Endothelial cell of umbilical vein (primary cell): Measurements from ENCODE around the gene PCDHGB2. TPM values are rescaled to one million over a fixed set of nuclear protein-coding genes. Genes with fewer than 3 reads are reported as not detected.

Experiments used
- BruUV-seq: library from RNA; stranded (reverse); fragments of 400-500 nt; replicated peaks from 2 replicates; lab custom pipeline; 2021; lab: Mats Ljungman, UMichigan
- CTCF ChIA-PET: fragments of 300-600, 350-600 bp; sonication (Branson Sonifier 250); formaldehyde crosslinking; loops from one replicate; lab custom pipeline; 2021; ENCODE audit warnings: antibody characterized with exemption, inconsistent platforms; lab: Charles Lee
- POLR2A ChIA-PET: fragments of 300-600, 350-600 bp; sonication (Branson Sonifier 250); formaldehyde crosslinking; loops from one replicate; lab custom pipeline; 2021; ENCODE audit warnings: antibody characterized with exemption, inconsistent platforms; lab: Charles Lee
- DNase-seq: peaks from one replicate; pipeline ENCODE4 v3.0.0-alpha.2; 2011; ENCODE audit warnings: low read depth, low spot score
- FAIRE-seq: peaks from 2 replicates; lab custom pipeline; 2011; peaks lifted over from hg19 to GRCh38; lab: Jason Lieb, UNC
- H2AFZ ChIP-seq: 2 replicates; pipeline ENCODE4 v1.6.0; 2012; ENCODE audit warnings: low read depth, low read length, control low read depth, inconsistent platforms
- H3K27ac ChIP-seq: 2 replicates; pipeline ENCODE4 v1.5.1; 2011; ENCODE audit warnings: low read depth, mild to moderate bottlenecking, control low read depth, low read length, moderate library complexity; ENCODE audit not compliant: insufficient read depth
- H3K27me3 ChIP-seq, 2 experiments: 2 replicates each; pipeline versions ENCODE4 v1.6.0 to v1.6.1; 2011; ENCODE audit warnings: low read length in 2 of 2, mixed read lengths in 1 of 2; ENCODE audit not compliant: control insufficient read depth in 2 of 2, insufficient read depth in 2 of 2
- H3K36me3 ChIP-seq, 2 experiments: 2 replicates in 1 of 2; 3 replicates in 1 of 2; pipeline ENCODE4 v1.5.1; 2011; ENCODE audit warnings: low read length in 2 of 2, mild to moderate bottlenecking in 1 of 2, moderate library complexity in 1 of 2; ENCODE audit not compliant: control insufficient read depth in 2 of 2, insufficient read depth in 2 of 2; ENCODE audit errors: extremely low read depth in 1 of 2
- H3K4me1 ChIP-seq: 3 replicates; pipeline ENCODE4 v1.5.1; 2011; ENCODE audit warnings: mild to moderate bottlenecking, low read length; ENCODE audit not compliant: control insufficient read depth, insufficient read depth; ENCODE audit errors: extremely low read depth
- H3K4me2 ChIP-seq: 2 replicates; pipeline ENCODE4 v1.6.1; 2011; ENCODE audit warnings: low read length, control low read depth, mixed read lengths; ENCODE audit not compliant: insufficient read depth
- H3K4me3 ChIP-seq, 3 experiments: fragments of 200-600 bp in 1 of 3; sonication (generic), shearing (Covaris generic) in 1 of 3; replicated peaks in 1 of 3; 2 replicates each; pipeline ENCODE4 v1.5.1; 2011 to 2016; ENCODE audit warnings: control low read depth in 3 of 3, low read length in 3 of 3, mild to moderate bottlenecking in 2 of 3, inconsistent platforms in 1 of 3, low read depth in 1 of 3, moderate library complexity in 1 of 3; ENCODE audit not compliant: insufficient read depth in 1 of 3
- H3K79me2 ChIP-seq: 2 replicates; pipeline ENCODE4 v1.6.0; 2012; ENCODE audit warnings: low read length, inconsistent platforms; ENCODE audit not compliant: control insufficient read depth, insufficient read depth
- H3K9ac ChIP-seq: replicated peaks from 2 replicates; pipeline ENCODE3; 2011; ENCODE audit warnings: low read length, control low read depth; ENCODE audit not compliant: insufficient read depth; ENCODE audit errors: extremely low read depth
- H3K9me1 ChIP-seq: replicated peaks from 3 replicates; pipeline ENCODE4 v1.6.0; 2011; ENCODE audit warnings: mild to moderate bottlenecking, low read length; ENCODE audit not compliant: control insufficient read depth, insufficient read depth; ENCODE audit errors: extremely low read depth
- H3K9me3 ChIP-seq: replicated peaks from 2 replicates; pipeline ENCODE4 v1.5.1; 2012; ENCODE audit warnings: low read length, inconsistent platforms; ENCODE audit not compliant: control insufficient read depth, insufficient read depth
- H4K20me1 ChIP-seq: replicated peaks from 2 replicates; pipeline ENCODE3; 2011; ENCODE audit warnings: mild to moderate bottlenecking, low read length; ENCODE audit not compliant: control insufficient read depth, insufficient read depth; ENCODE audit errors: extremely low read depth
- EZH2 ChIP-seq: IDR thresholded peaks from 2 replicates; pipeline ENCODE4 v1.6.1; 2012; ENCODE audit warnings: borderline replicate concordance, low read depth, mild to moderate bottlenecking, moderate library complexity, low read length, inconsistent platforms; ENCODE audit not compliant: severe bottlenecking
- FOS ChIP-seq: IDR thresholded peaks from 2 replicates; pipeline ENCODE4 v1.6.1; 2011; ENCODE audit warnings: mild to moderate bottlenecking, low read length, moderate library complexity, borderline replicate concordance; ENCODE audit not compliant: insufficient read depth
- GATA2 ChIP-seq: IDR thresholded peaks from 2 replicates; pipeline ENCODE4 v1.7.0; 2011; ENCODE audit warnings: low read depth, mild to moderate bottlenecking, moderate library complexity, mixed read lengths, low read length; ENCODE audit not compliant: insufficient read length, insufficient read depth
- JUN ChIP-seq: IDR thresholded peaks from 2 replicates; pipeline ENCODE4 v1.6.1; 2011; ENCODE audit warnings: borderline replicate concordance, low read depth; ENCODE audit not compliant: insufficient read length, insufficient read depth
- MAX ChIP-seq: IDR thresholded peaks from 2 replicates; pipeline ENCODE4 v1.6.1; 2011; ENCODE audit not compliant: insufficient read depth, insufficient read length
- MYC ChIP-seq: IDR thresholded peaks from one replicate; pipeline ENCODE4 v1.6.1; 2011; ENCODE audit warnings: mild to moderate bottlenecking, low read depth, low read length
- POLR2A ChIP-seq: IDR thresholded peaks from 2 replicates; pipeline ENCODE4 v1.6.1; 2012; ENCODE audit warnings: low read depth, mild to moderate bottlenecking, control low read depth, low read length
- POLR2AphosphoS5 ChIP-seq: IDR thresholded peaks from 2 replicates; pipeline ENCODE4 v1.6.1; 2012; ENCODE audit warnings: low read depth, mild to moderate bottlenecking, control low read depth, low read length, moderate library complexity; ENCODE audit not compliant: insufficient read depth
- dilution Hi-C: fragments of 300-500 bp; cut with MboI; formaldehyde crosslinking; loops from one replicate; pipeline ENCODE4 v1.15.0; 2019; ENCODE audit warnings: low sequenced_read_pairs; ENCODE audit not compliant: extremely low pct_ligation_motif_present
- intact Hi-C: fragments of 100-400 bp; cut with micrococcal nuclease; formaldehyde crosslinking; loops from one replicate; pipeline ENCODE4 v1.10.0; 2022
- polyA plus RNA-seq, 4 experiments: library from polyadenylated mRNA; depleted of rRNA in 3 of 4; stranded (reverse) in 3 of 4; unstranded in 1 of 4; fragments of >200 nt; gene quantifications; 2 replicates each; pipeline versions ENCODE4 v1.2.1 to v1.2.3, GENCODE V29; 2011 to 2012; ENCODE audit warnings: missing spikeins in 1 of 4
- total RNA-seq: library from RNA; stranded (reverse); gene quantifications from 2 replicates; pipeline ENCODE4 v1.2.3, GENCODE V29; 2021
- TF ChIP-seq, protein P1 (sequence below), 2 donors: IDR thresholded peaks; 1 replicate in 1 of 2; 2 replicates in 1 of 2; pipeline ENCODE4 v1.5.1; 2011; ENCODE audit warnings: low read length in 2 of 2, mild to moderate bottlenecking in 2 of 2, moderate library complexity in 2 of 2, control low read depth in 1 of 2, inconsistent platforms in 1 of 2, low read depth in 1 of 2; ENCODE audit not compliant: insufficient read depth in 1 of 2; ENCODE audit errors: extremely low read depth in 1 of 2

The PCDHGB2 gene
- total and polyA plus RNA-seq, 2 donors (not counting 3 experiments of a cell fraction or from before 2014, with no cell fraction given), result 1.1 to 2.9 TPM

- intact Hi-C loops, result no loop called here
- POLR2A ChIA-PET, result no interaction called here
Observed at GRCh38 chr5:141356950-141357349, 2.8 kb upstream of the PCDHGB2 start.

More at GRCh38 chr5:141356950-141357349, 2.8 kb upstream of the PCDHGB2 start:
- Histone ChIP-seq H3K9me3 (no peaks in the 10 kb centered on the region), H4K20me1 (no peaks in the 10 kb centered on the region), H3K4me3 (no peak overlapping the region), H3K9ac (no peak overlapping the region), H3K36me3 (no peaks in the 10 kb centered on the region), H3K79me2 (no peaks in the 10 kb centered on the region), H2AFZ (no peak overlapping the region), H3K4me1 (no peaks in the 10 kb centered on the region), H3K27ac (no peak overlapping the region), H3K27me3 (peaks cover 29 to 57% of the 10 kb centered on the region in 2 experiments), H3K9me1 (no peaks in the 10 kb centered on the region), H3K4me2 (no peak overlapping the region)
- CTCF ChIA-PET, result interaction anchor here (2.5 kb wide), 1 partner anchor 34 kb away, joined by 6 read pairs; no protein-coding TSS in a partner anchor
- no TSS peak for BruUV-seq
- no peak for DNase-seq
- TF ChIP-seq MAX (no peak), EZH2 (no peak), POLR2A (no peak), FOS (no peak), GATA2 (no peak), POLR2AphosphoS5 (no peak), MYC (no peak), JUN (no peak)
- TF ChIP-seq, protein P1, sequence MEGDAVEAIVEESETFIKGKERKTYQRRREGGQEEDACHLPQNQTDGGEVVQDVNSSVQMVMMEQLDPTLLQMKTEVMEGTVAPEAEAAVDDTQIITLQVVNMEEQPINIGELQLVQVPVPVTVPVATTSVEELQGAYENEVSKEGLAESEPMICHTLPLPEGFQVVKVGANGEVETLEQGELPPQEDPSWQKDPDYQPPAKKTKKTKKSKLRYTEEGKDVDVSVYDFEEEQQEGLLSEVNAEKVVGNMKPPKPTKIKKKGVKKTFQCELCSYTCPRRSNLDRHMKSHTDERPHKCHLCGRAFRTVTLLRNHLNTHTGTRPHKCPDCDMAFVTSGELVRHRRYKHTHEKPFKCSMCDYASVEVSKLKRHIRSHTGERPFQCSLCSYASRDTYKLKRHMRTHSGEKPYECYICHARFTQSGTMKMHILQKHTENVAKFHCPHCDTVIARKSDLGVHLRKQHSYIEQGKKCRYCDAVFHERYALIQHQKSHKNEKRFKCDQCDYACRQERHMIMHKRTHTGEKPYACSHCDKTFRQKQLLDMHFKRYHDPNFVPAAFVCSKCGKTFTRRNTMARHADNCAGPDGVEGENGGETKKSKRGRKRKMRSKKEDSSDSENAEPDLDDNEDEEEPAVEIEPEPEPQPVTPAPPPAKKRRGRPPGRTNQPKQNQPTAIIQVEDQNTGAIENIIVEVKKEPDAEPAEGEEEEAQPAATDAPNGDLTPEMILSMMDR (IDR thresholded peaks at IDR 0.05; ENCODE audit: extremely low read depth in 1 of 2, insufficient read depth in 1 of 2, low read depth in 1 of 2, low read length in 2 of 2), result no peak
- dilution Hi-C loops, result no loop called here
- no peak for FAIRE-seq
